Measurements from ENCODE around the gene CHMP3.

- no peak for TF ChIP-seq CTCF (IDR thresholded peaks at IDR 0.05 in 4 of 5, conservative IDR thresholded peaks at IDR 0.05 in 1 of 5)
- TF ChIP-seq POLR2A (IDR thresholded peaks at IDR 0.05) = no peak
Measured at GRCh38 chr2:86477349-86477748, 85.9 kb downstream of the CHMP3 start.

All from gastrocnemius medialis (tissue), 4 donors.